GM23338 (cell line): ENCODE measurements around the gene DRAXIN. TPM values are rescaled to one million over a fixed set of nuclear protein-coding genes. Genes with fewer than 3 reads are reported as not detected.

ENCODE experiments used
- ATAC-seq: fragments of 200-7000 bp; cut with Tn5 transposase; 3 replicates; pipeline ENCODE4 v1.9.1; 2020
- DNase-seq: peaks from one replicate; pipeline ENCODE4 v3.0.0-alpha.2; 2015; ENCODE audit warnings: low spot score
- H2AFZ ChIP-seq: fragments of 200-600 bp; sonication (generic); 2 replicates; pipeline ENCODE4 v1.8.0; 2016; ENCODE audit warnings: antibody characterized with exemption, mild to moderate bottlenecking, moderate library complexity
- H3F3A ChIP-seq: fragments of 200-600 bp; sonication (generic); replicated peaks from 2 replicates; pipeline ENCODE4 v1.8.0; 2017; ENCODE audit warnings: antibody characterized with exemption, mixed run types, low read depth
- H3K27ac ChIP-seq: fragments of 200-600 bp; sonication (generic); 2 replicates; pipeline ENCODE4 v1.6.1; 2016; ENCODE audit warnings: low read depth
- H3K27me3 ChIP-seq: fragments of 200-600 bp; sonication (generic); 2 replicates; pipeline ENCODE4 v1.8.0; 2016; ENCODE audit warnings: mild to moderate bottlenecking, mixed run types, moderate library complexity; ENCODE audit not compliant: insufficient read depth
- H3K36me3 ChIP-seq: fragments of 200-600 bp; sonication (generic); 2 replicates; pipeline ENCODE4 v1.8.0; 2016; ENCODE audit warnings: mild to moderate bottlenecking; ENCODE audit not compliant: insufficient read depth
- H3K4me1 ChIP-seq: fragments of 200-600 bp; sonication (generic); 2 replicates; pipeline ENCODE4 v1.8.0; 2016; ENCODE audit warnings: mild to moderate bottlenecking, moderate library complexity; ENCODE audit not compliant: insufficient read depth
- H3K4me2 ChIP-seq: fragments of 200-600 bp; sonication (generic); 2 replicates; pipeline ENCODE4 v1.7.1; 2017; ENCODE audit warnings: mixed run types
- H3K4me3 ChIP-seq: fragments of 200-600 bp; sonication (generic); 2 replicates; pipeline ENCODE4 v1.6.1; 2016; ENCODE audit warnings: mixed run types
- H3K79me2 ChIP-seq: fragments of 200-600 bp; sonication (generic); replicated peaks from 2 replicates; pipeline ENCODE4 v1.8.0; 2017; ENCODE audit warnings: mild to moderate bottlenecking; ENCODE audit not compliant: insufficient read depth
- H3K9me2 ChIP-seq: fragments of 200-600 bp; sonication (generic); 2 replicates; pipeline ENCODE4 v1.8.0; 2017; ENCODE audit not compliant: insufficient read depth
- H4K20me1 ChIP-seq: fragments of 200-600 bp; sonication (generic); replicated peaks from 2 replicates; pipeline ENCODE4 v1.8.0; 2017; ENCODE audit warnings: mild to moderate bottlenecking; ENCODE audit not compliant: insufficient read depth
- H3K27ac Mint-ChIP-seq: 2 replicates; pipeline ENCODE4 v1.8.0; 2020; ENCODE audit warnings: inconsistent platforms, mild to moderate bottlenecking, moderate library complexity, mixed read lengths
- H3K27me3 Mint-ChIP-seq: 3 replicates; pipeline ENCODE4 v1.8.0; 2022; ENCODE audit warnings: low read depth, mild to moderate bottlenecking, moderate library complexity, mixed read lengths, inconsistent platforms; ENCODE audit not compliant: insufficient read depth, poor library complexity
- H3K36me3 Mint-ChIP-seq: 3 replicates; pipeline ENCODE4 v1.8.0; 2021; ENCODE audit warnings: low read depth, mild to moderate bottlenecking, inconsistent platforms, moderate library complexity, mixed read lengths
- H3K4me1 Mint-ChIP-seq: 3 replicates; pipeline ENCODE4 v1.8.0; 2020; ENCODE audit warnings: mild to moderate bottlenecking, inconsistent platforms, mixed read lengths
- H3K4me3 Mint-ChIP-seq: 3 replicates; pipeline ENCODE4 v1.8.0; 2021; ENCODE audit warnings: moderate library complexity, mild to moderate bottlenecking, inconsistent platforms, mixed read lengths
- H3K9me3 Mint-ChIP-seq: 3 replicates; pipeline ENCODE4 v1.8.0; 2020; ENCODE audit warnings: moderate library complexity, mild to moderate bottlenecking, inconsistent platforms, mixed read lengths
- CREB1 ChIP-seq: fragments of 250-450 bp; sonication (Bioruptor Pico); IDR thresholded peaks from 2 replicates; pipeline ENCODE4 v1.5.0; 2020; ENCODE audit warnings: low read depth, mild to moderate bottlenecking, moderate library complexity
- CTCF ChIP-seq, 2 experiments: fragments of 200-600 bp in 1 of 2; sonication (generic) in 1 of 2; conservative IDR thresholded peaks; 2 replicates each; pipeline versions ENCODE4 v1.5.1 to v1.6.1; 2016 to 2017; ENCODE audit warnings: antibody characterized with exemption in 2 of 2, low read depth in 2 of 2, mild to moderate bottlenecking in 2 of 2, moderate library complexity in 1 of 2
- EZH2 ChIP-seq: fragments of 200-600 bp; sonication (generic); IDR thresholded peaks from one replicate; pipeline ENCODE4 v1.8.0; 2017; ENCODE audit warnings: antibody characterized with exemption, mild to moderate bottlenecking, low read depth; ENCODE audit not compliant: unreplicated experiment
- EZH2phosphoT487 ChIP-seq: fragments of 200-600 bp; sonication (generic); IDR thresholded peaks from one replicate; pipeline ENCODE4 v1.8.1; 2018; ENCODE audit warnings: antibody characterized with exemption; ENCODE audit not compliant: unreplicated experiment
- JUNB ChIP-seq: IDR thresholded peaks from one replicate; pipeline ENCODE4 v1.6.1; 2016; ENCODE audit warnings: antibody characterized with exemption; ENCODE audit not compliant: unreplicated experiment
- NANOG ChIP-seq: IDR thresholded peaks from 2 replicates; pipeline ENCODE4 v1.6.1; 2016; ENCODE audit warnings: antibody characterized with exemption, borderline replicate concordance
- POLR2AphosphoS5 ChIP-seq: IDR thresholded peaks from 2 replicates; pipeline ENCODE4 v1.6.1; 2016; ENCODE audit warnings: antibody characterized with exemption, low read depth
- STAT1 ChIP-seq: IDR thresholded peaks from one replicate; pipeline ENCODE4 v1.6.1; 2016; ENCODE audit warnings: antibody characterized with exemption; ENCODE audit not compliant: unreplicated experiment
- ZNF114 ChIP-seq: fragments of 250-450 bp; sonication (Bioruptor Pico); IDR thresholded peaks from 2 replicates; pipeline ENCODE4 v1.5.0; 2020; ENCODE audit warnings: mild to moderate bottlenecking, moderate library complexity
- ZNF331 ChIP-seq: fragments of 250-450 bp; sonication (Bioruptor Pico); IDR thresholded peaks from 2 replicates; pipeline ENCODE4 v1.5.0; 2020; ENCODE audit warnings: low read depth, mild to moderate bottlenecking, moderate library complexity
- polyA plus RNA-seq: library from polyadenylated mRNA; unstranded; fragments of >200 nt; fragmentation: Nextera tagmentation; extraction: Ambion mirVana; gene quantifications from 2 replicates; pipeline ENCODE4 v1.2.1, GENCODE V29; 2016
- total RNA-seq: library from RNA; depleted of rRNA; stranded (reverse); fragments of >200 nt; shearing (Covaris generic); gene quantifications from 2 replicates; pipeline ENCODE4 v1.2.3, GENCODE V29; 2014
- TF ChIP-seq, protein P1 (sequence below): fragments of 250-450 bp; sonication (Bioruptor Pico); IDR thresholded peaks from 2 replicates; pipeline ENCODE4 v1.5.0; 2020; ENCODE audit warnings: mild to moderate bottlenecking, moderate library complexity
- TF ChIP-seq, protein P2 (sequence below): IDR thresholded peaks from one replicate; pipeline ENCODE4 v1.6.1; 2018; ENCODE audit warnings: antibody characterized with exemption; ENCODE audit not compliant: unreplicated experiment
- TF ChIP-seq, protein P3 (sequence below): IDR thresholded peaks from 2 replicates; pipeline ENCODE4 v1.6.1; 2016; ENCODE audit warnings: antibody characterized with exemption

Gene DRAXIN
- total and polyA plus RNA-seq, 2 experiments from 2014 or later = 7.6 to 23.0 TPM

DNA sequence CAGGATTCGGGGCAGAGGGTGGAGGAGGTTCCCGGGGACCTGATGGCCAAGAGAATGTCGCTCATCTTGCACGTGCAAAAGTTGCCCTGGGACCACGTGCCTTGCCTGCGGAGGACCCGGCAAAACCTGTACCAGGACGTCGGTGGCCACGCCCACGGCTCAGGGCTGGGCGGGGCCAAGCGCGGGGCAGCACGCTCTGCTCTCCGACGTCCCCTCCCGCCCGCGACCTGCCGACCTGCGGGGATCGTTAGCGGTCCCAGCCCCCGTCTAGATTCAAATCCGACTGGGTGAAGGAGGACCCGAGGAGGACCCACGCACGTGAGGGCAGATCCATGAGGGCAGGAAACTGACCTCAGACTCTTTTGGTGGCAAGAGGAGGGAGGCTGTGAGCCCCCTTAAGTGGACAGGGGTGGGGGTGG, 70.5 kb downstream of the DRAXIN start, which contains the start of gene C1orf167:
Gene C1orf167, plus strand, starts transcription at position 206 of the 419 bp plus-strand sequence. CDS start 2,208 bp downstream, outside the sequence.
- no peaks in the 10 kb centered on the region for H3K79me2 ChIP-seq
- no peaks in the 10 kb centered on the region for H4K20me1 ChIP-seq
- Mint-ChIP-seq H3K4me3 (peak within 1 kb of the TSS; percentile 53), H3K4me1 (peaks cover 14% of the 10 kb centered on the region), H3K27ac (no peak within 1 kb of the TSS), H3K9me3 (peaks cover 13% of the 10 kb centered on the region), H3K27me3 (peaks cover 38% of the 10 kb centered on the region), H3K36me3 (no peaks in the 10 kb centered on the region; the same call in 2 of the 3 replicates)
- peaks cover 5% of the 10 kb centered on the region; the same call in 1 of the 2 replicates for H3F3A ChIP-seq
- no peak within 1 kb of the TSS for H3K27ac ChIP-seq
- H3K36me3 ChIP-seq = no peaks in the 10 kb centered on the region
- peak; percentile 79 for DNase-seq
- peak; percentile 83 for ATAC-seq
- TF ChIP-seq ZNF114 (CRISPR knock-in tag) (no peak), STAT1 (no peak), NANOG (no peak), CREB1 (CRISPR knock-in tag) (no peak), JUNB (no peak), EZH2phosphoT487 (no peak), EZH2 (no peak), ZNF331 (CRISPR knock-in tag) (no peak), CTCF (conservative IDR thresholded peaks at IDR 0.05; ENCODE audit: low read depth in 2 of 2) (no peak), POLR2AphosphoS5 (no peak)
- TF ChIP-seq, protein P1, sequence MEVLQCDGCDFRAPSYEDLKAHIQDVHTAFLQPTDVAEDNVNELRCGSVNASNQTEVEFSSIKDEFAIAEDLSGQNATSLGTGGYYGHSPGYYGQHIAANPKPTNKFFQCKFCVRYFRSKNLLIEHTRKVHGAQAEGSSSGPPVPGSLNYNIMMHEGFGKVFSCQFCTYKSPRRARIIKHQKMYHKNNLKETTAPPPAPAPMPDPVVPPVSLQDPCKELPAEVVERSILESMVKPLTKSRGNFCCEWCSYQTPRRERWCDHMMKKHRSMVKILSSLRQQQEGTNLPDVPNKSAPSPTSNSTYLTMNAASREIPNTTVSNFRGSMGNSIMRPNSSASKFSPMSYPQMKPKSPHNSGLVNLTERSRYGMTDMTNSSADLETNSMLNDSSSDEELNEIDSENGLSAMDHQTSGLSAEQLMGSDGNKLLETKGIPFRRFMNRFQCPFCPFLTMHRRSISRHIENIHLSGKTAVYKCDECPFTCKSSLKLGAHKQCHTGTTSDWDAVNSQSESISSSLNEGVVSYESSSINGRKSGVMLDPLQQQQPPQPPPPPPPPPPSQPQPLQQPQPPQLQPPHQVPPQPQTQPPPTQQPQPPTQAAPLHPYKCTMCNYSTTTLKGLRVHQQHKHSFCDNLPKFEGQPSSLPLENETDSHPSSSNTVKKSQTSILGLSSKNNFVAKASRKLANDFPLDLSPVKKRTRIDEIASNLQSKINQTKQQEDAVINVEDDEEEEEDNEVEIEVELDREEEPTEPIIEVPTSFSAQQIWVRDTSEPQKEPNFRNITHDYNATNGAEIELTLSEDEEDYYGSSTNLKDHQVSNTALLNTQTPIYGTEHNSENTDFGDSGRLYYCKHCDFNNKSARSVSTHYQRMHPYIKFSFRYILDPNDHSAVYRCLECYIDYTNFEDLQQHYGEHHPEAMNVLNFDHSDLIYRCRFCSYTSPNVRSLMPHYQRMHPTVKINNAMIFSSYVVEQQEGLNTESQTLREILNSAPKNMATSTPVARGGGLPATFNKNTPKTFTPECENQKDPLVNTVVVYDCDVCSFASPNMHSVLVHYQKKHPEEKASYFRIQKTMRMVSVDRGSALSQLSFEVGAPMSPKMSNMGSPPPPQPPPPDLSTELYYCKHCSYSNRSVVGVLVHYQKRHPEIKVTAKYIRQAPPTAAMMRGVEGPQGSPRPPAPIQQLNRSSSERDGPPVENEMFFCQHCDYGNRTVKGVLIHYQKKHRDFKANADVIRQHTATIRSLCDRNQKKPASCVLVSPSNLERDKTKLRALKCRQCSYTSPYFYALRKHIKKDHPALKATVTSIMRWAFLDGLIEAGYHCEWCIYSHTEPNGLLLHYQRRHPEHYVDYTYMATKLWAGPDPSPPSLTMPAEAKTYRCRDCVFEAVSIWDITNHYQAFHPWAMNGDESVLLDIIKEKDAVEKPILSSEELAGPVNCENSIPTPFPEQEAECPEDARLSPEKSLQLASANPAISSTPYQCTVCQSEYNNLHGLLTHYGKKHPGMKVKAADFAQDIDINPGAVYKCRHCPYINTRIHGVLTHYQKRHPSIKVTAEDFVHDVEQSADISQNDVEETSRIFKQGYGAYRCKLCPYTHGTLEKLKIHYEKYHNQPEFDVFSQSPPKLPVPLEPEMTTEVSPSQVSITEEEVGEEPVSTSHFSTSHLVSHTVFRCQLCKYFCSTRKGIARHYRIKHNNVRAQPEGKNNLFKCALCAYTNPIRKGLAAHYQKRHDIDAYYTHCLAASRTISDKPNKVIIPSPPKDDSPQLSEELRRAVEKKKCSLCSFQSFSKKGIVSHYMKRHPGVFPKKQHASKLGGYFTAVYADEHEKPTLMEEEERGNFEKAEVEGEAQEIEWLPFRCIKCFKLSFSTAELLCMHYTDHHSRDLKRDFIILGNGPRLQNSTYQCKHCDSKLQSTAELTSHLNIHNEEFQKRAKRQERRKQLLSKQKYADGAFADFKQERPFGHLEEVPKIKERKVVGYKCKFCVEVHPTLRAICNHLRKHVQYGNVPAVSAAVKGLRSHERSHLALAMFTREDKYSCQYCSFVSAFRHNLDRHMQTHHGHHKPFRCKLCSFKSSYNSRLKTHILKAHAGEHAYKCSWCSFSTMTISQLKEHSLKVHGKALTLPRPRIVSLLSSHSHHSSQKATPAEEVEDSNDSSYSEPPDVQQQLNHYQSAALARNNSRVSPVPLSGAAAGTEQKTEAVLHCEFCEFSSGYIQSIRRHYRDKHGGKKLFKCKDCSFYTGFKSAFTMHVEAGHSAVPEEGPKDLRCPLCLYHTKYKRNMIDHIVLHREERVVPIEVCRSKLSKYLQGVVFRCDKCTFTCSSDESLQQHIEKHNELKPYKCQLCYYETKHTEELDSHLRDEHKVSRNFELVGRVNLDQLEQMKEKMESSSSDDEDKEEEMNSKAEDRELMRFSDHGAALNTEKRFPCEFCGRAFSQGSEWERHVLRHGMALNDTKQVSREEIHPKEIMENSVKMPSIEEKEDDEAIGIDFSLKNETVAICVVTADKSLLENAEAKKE = no peak
- TF ChIP-seq, protein P2, sequence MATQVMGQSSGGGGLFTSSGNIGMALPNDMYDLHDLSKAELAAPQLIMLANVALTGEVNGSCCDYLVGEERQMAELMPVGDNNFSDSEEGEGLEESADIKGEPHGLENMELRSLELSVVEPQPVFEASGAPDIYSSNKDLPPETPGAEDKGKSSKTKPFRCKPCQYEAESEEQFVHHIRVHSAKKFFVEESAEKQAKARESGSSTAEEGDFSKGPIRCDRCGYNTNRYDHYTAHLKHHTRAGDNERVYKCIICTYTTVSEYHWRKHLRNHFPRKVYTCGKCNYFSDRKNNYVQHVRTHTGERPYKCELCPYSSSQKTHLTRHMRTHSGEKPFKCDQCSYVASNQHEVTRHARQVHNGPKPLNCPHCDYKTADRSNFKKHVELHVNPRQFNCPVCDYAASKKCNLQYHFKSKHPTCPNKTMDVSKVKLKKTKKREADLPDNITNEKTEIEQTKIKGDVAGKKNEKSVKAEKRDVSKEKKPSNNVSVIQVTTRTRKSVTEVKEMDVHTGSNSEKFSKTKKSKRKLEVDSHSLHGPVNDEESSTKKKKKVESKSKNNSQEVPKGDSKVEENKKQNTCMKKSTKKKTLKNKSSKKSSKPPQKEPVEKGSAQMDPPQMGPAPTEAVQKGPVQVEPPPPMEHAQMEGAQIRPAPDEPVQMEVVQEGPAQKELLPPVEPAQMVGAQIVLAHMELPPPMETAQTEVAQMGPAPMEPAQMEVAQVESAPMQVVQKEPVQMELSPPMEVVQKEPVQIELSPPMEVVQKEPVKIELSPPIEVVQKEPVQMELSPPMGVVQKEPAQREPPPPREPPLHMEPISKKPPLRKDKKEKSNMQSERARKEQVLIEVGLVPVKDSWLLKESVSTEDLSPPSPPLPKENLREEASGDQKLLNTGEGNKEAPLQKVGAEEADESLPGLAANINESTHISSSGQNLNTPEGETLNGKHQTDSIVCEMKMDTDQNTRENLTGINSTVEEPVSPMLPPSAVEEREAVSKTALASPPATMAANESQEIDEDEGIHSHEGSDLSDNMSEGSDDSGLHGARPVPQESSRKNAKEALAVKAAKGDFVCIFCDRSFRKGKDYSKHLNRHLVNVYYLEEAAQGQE = no peak
- TF ChIP-seq, protein P3, sequence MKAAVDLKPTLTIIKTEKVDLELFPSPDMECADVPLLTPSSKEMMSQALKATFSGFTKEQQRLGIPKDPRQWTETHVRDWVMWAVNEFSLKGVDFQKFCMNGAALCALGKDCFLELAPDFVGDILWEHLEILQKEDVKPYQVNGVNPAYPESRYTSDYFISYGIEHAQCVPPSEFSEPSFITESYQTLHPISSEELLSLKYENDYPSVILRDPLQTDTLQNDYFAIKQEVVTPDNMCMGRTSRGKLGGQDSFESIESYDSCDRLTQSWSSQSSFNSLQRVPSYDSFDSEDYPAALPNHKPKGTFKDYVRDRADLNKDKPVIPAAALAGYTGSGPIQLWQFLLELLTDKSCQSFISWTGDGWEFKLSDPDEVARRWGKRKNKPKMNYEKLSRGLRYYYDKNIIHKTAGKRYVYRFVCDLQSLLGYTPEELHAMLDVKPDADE = no peak
- H2AFZ ChIP-seq = peak within 1 kb of the TSS; percentile 97
- H3K4me2 ChIP-seq = peak within 1 kb of the TSS; percentile 79
- no peaks in the 10 kb centered on the region for H3K9me2 ChIP-seq
- peak within 1 kb of the TSS; percentile 53 for H3K4me3 ChIP-seq
- peaks cover 31% of the 10 kb centered on the region for H3K27me3 ChIP-seq
- peaks cover 5% of the 10 kb centered on the region; the same call in 1 of the 2 replicates for H3K4me1 ChIP-seq
